ENCODE data around the gene BBS1.
"Not testable (repeated sequence)": the region's sequence is repeated elsewhere in the genome, so short reads cannot be mapped to it uniquely, and the experiment has no call there.

The BBS1 gene

DNA sequence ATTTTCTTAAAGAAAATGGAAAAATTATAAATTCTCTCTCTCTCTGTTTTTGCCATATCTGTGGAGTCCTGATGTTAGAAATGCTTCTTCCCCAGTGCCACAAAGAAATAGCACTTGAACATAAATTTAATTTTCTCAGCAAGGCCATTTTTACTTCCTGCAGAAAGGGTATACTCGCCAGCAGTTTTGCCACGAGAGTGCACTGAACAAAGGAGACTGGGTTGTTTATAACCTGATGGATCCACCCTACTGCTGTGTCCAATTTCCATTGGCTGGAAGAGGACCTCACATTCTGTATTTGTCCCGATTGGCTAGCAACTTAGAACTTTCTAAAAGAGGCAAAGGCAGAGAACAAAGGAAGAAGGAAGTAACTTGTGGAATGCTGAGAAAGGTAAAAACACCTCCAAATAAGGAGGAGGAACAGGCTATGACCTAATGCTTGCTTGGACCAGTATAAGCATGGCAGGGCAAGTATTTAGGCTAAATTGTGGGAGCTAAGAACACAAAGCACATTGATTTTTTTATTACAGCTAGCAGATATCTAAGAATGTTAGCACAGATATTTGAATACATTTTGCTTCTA lies 72.2 kb downstream of the BBS1 start:
- not testable (repeated sequence) for DNase-seq

All from activated CD8-positive, alpha-beta memory T cell treated with anti-CD3 and anti-CD28 coated beads, Interleukin-2, amount 50 U/mL, for 48 hours (primary cell).